Liver (tissue), 3 donors: ENCODE results near the gene IGFBP1.

Source experiments
- GABPA ChIP-seq, 2 donors: IDR thresholded peaks in 1 of 2; conservative IDR thresholded peaks in 1 of 2; 2 replicates each; pipeline ENCODE4 v1.6.1; 2016; ENCODE audit warnings: antibody characterized with exemption in 2 of 2, mild to moderate bottlenecking in 1 of 2, moderate library complexity in 1 of 2
- JUND ChIP-seq, 2 donors: IDR thresholded peaks; 2 replicates each; pipeline ENCODE4 v1.6.1; 2016; ENCODE audit warnings: antibody characterized with exemption in 2 of 2
- RXRA ChIP-seq, 2 donors: IDR thresholded peaks; 2 replicates each; pipeline ENCODE4 v1.6.1; 2017 to 2018; ENCODE audit warnings: antibody characterized with exemption in 2 of 2, mild to moderate bottlenecking in 1 of 2
- TF ChIP-seq, protein P1 (sequence below): fragments of 150-350 bp; IDR thresholded peaks from 2 replicates; pipeline ENCODE4 v1.5.1; 2017; ENCODE audit warnings: improper control_type of control experiment, low read depth, low read length; ENCODE audit not compliant: missing input control
- TF ChIP-seq, protein P2 (sequence below): IDR thresholded peaks from 2 replicates; pipeline ENCODE4 v1.6.1; 2016; ENCODE audit warnings: antibody characterized with exemption, mild to moderate bottlenecking
- donor health status: healthy.
- donor health status: healthy.

GRCh38 chr7:45911311-45911710 lies 23.0 kb downstream of the IGFBP1 start:
- TF ChIP-seq, protein P1, sequence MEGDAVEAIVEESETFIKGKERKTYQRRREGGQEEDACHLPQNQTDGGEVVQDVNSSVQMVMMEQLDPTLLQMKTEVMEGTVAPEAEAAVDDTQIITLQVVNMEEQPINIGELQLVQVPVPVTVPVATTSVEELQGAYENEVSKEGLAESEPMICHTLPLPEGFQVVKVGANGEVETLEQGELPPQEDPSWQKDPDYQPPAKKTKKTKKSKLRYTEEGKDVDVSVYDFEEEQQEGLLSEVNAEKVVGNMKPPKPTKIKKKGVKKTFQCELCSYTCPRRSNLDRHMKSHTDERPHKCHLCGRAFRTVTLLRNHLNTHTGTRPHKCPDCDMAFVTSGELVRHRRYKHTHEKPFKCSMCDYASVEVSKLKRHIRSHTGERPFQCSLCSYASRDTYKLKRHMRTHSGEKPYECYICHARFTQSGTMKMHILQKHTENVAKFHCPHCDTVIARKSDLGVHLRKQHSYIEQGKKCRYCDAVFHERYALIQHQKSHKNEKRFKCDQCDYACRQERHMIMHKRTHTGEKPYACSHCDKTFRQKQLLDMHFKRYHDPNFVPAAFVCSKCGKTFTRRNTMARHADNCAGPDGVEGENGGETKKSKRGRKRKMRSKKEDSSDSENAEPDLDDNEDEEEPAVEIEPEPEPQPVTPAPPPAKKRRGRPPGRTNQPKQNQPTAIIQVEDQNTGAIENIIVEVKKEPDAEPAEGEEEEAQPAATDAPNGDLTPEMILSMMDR: no peak
- TF ChIP-seq RXRA (IDR thresholded peaks at IDR 0.05) (no peak), JUND (IDR thresholded peaks at IDR 0.05) (no peak), GABPA (IDR thresholded peaks at IDR 0.05 in 1 of 2, conservative IDR thresholded peaks at IDR 0.05 in 1 of 2) (no peak)
- TF ChIP-seq, protein P2, sequence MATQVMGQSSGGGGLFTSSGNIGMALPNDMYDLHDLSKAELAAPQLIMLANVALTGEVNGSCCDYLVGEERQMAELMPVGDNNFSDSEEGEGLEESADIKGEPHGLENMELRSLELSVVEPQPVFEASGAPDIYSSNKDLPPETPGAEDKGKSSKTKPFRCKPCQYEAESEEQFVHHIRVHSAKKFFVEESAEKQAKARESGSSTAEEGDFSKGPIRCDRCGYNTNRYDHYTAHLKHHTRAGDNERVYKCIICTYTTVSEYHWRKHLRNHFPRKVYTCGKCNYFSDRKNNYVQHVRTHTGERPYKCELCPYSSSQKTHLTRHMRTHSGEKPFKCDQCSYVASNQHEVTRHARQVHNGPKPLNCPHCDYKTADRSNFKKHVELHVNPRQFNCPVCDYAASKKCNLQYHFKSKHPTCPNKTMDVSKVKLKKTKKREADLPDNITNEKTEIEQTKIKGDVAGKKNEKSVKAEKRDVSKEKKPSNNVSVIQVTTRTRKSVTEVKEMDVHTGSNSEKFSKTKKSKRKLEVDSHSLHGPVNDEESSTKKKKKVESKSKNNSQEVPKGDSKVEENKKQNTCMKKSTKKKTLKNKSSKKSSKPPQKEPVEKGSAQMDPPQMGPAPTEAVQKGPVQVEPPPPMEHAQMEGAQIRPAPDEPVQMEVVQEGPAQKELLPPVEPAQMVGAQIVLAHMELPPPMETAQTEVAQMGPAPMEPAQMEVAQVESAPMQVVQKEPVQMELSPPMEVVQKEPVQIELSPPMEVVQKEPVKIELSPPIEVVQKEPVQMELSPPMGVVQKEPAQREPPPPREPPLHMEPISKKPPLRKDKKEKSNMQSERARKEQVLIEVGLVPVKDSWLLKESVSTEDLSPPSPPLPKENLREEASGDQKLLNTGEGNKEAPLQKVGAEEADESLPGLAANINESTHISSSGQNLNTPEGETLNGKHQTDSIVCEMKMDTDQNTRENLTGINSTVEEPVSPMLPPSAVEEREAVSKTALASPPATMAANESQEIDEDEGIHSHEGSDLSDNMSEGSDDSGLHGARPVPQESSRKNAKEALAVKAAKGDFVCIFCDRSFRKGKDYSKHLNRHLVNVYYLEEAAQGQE: no peak
